Natural killer cell (primary cell): ENCODE data around the gene TBL1XR1. TPM values are rescaled to one million over a fixed set of nuclear protein-coding genes. Genes with fewer than 3 reads are reported as not detected.

ENCODE experiments used
- ATAC-seq, 3 donors: fragments of 150-1000 bp in 2 of 3; fragments of 200-7000 bp in 1 of 3; cut with Tn5 transposase; 1 replicate in 1 of 3; 2 replicates in 2 of 3; pipeline ENCODE4 v1.10.0; 2021; ENCODE audit warnings: mild to moderate bottlenecking in 2 of 3, moderate library complexity in 2 of 3
- DNase-seq, 2 donors: peaks; one replicate each; pipeline versions ENCODE4 v3.0.0 to v3.0.0-alpha.2; 2013 to 2021; ENCODE audit warnings: mixed read lengths in 1 of 2
- H3K27ac ChIP-seq: one replicate; pipeline ENCODE4 v1.5.1; 2013; ENCODE audit warnings: mild to moderate bottlenecking, low read length
- H3K27me3 ChIP-seq: one replicate; pipeline ENCODE4 v1.6.1; 2013; ENCODE audit warnings: low read length; ENCODE audit not compliant: control insufficient read depth, insufficient read depth
- H3K36me3 ChIP-seq: one replicate; pipeline ENCODE4 v1.6.1; 2013; ENCODE audit warnings: low read length; ENCODE audit not compliant: control insufficient read depth, insufficient read depth
- H3K4me1 ChIP-seq: one replicate; pipeline ENCODE4 v1.6.1; 2013; ENCODE audit warnings: low read length; ENCODE audit not compliant: control insufficient read depth, insufficient read depth
- H3K4me3 ChIP-seq: one replicate; pipeline ENCODE4 v1.5.1; 2013; ENCODE audit warnings: low read length
- H3K9me3 ChIP-seq: one replicate; pipeline ENCODE4 v1.6.1; 2013; ENCODE audit warnings: low read length; ENCODE audit not compliant: control insufficient read depth, insufficient read depth
- H3K27ac Mint-ChIP-seq, 2 donors: one replicate each; pipeline ENCODE4 v1.8.0; 2022; ENCODE audit warnings: mild to moderate bottlenecking in 2 of 2, mixed read lengths in 2 of 2, moderate library complexity in 1 of 2
- H3K27me3 Mint-ChIP-seq, 2 donors: one replicate each; pipeline ENCODE4 v1.8.0; 2022; ENCODE audit warnings: low read depth in 2 of 2, mixed read lengths in 2 of 2
- H3K36me3 Mint-ChIP-seq: one replicate; pipeline ENCODE4 v1.8.0; 2022; ENCODE audit warnings: mixed read lengths
- H3K4me1 Mint-ChIP-seq, 2 donors: one replicate each; pipeline ENCODE4 v1.8.0; 2022; ENCODE audit warnings: mixed read lengths in 2 of 2
- H3K4me3 Mint-ChIP-seq: one replicate; pipeline ENCODE4 v1.8.0; 2022; ENCODE audit warnings: mild to moderate bottlenecking, moderate library complexity, mixed read lengths
- H3K9me3 Mint-ChIP-seq, 2 donors: one replicate each; pipeline ENCODE4 v1.8.0; 2022; ENCODE audit warnings: mixed read lengths in 2 of 2
- WGBS: methylation state at CpG from one replicate; pipeline ENCODE4 v1.1.7; 2013; ENCODE audit warnings: missing lambda C conversion rate; ENCODE audit not compliant: insufficient coverage; 5-methylcytosine and 5-hydroxymethylcytosine counted together
- intact Hi-C: fragments of 100-400 bp; cut with micrococcal nuclease; formaldehyde crosslinking; loops from one replicate; pipeline ENCODE4 v1.14.2; 2022
- total RNA-seq, 4 donors: library from RNA; stranded (reverse); fragments of 120-200 nt in 1 of 4; gene quantifications; one replicate each; pipeline versions ENCODE4 v1.2.3 to v1.2.4, GENCODE V29; 2013 to 2022
- TF ChIP-seq, protein P1 (sequence below): fragments of 200-600 bp; IDR thresholded peaks from one replicate; pipeline ENCODE4 v1.8.0; 2022; ENCODE audit warnings: antibody characterized with exemption

TBL1XR1 gene
- total RNA-seq, 3 donors from 2014 or later (not counting 1 experiment from before 2014, with no cell fraction given): 74.6 to 118 (median 81.7) TPM

DNA sequence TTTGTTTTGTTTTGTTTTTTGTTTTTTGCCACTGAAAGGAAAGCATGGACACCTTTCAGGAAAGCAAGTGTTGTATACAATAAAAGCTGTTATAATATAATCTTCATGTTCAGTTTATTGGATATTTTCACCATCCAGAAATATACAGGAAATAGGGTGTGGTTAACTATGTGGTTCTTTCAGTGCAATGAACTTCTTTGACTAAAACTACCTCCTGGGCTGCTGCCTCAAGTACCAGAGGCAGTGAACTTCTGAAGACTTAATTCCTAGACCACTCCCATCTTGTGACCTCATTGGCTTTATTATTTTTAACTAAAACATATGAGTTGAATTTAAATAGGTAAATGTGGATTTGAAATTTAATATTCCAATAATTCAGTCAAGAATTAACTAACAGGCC lies 27.1 kb upstream of the TBL1XR1 start:
- TF ChIP-seq, protein P1, sequence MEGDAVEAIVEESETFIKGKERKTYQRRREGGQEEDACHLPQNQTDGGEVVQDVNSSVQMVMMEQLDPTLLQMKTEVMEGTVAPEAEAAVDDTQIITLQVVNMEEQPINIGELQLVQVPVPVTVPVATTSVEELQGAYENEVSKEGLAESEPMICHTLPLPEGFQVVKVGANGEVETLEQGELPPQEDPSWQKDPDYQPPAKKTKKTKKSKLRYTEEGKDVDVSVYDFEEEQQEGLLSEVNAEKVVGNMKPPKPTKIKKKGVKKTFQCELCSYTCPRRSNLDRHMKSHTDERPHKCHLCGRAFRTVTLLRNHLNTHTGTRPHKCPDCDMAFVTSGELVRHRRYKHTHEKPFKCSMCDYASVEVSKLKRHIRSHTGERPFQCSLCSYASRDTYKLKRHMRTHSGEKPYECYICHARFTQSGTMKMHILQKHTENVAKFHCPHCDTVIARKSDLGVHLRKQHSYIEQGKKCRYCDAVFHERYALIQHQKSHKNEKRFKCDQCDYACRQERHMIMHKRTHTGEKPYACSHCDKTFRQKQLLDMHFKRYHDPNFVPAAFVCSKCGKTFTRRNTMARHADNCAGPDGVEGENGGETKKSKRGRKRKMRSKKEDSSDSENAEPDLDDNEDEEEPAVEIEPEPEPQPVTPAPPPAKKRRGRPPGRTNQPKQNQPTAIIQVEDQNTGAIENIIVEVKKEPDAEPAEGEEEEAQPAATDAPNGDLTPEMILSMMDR: no peak
- H3K9me3 Mint-ChIP-seq: no peaks in the 10 kb centered on the region
- no peak overlapping the region for H3K27ac Mint-ChIP-seq
- H3K36me3 Mint-ChIP-seq: no peaks in the 10 kb centered on the region
- H3K9me3 ChIP-seq: no peaks in the 10 kb centered on the region
- no peaks in the 10 kb centered on the region for H3K27me3 Mint-ChIP-seq
- no peaks in the 10 kb centered on the region for H3K4me1 Mint-ChIP-seq
- no peak overlapping the region for H3K27ac ChIP-seq
- no peak for ATAC-seq
- H3K27me3 ChIP-seq: no peaks in the 10 kb centered on the region
- no peaks in the 10 kb centered on the region for H3K36me3 ChIP-seq
- intact Hi-C loops: loop anchor here (10.0 kb wide), 1 partner anchor 50 kb away; no protein-coding TSS in a partner anchor
- H3K4me3 Mint-ChIP-seq: no peak overlapping the region
- H3K4me1 ChIP-seq: peaks cover 5% of the 10 kb centered on the region
- DNase-seq: peak in 1 of 2 donors; percentile 39
- no peak overlapping the region for H3K4me3 ChIP-seq

DNA sequence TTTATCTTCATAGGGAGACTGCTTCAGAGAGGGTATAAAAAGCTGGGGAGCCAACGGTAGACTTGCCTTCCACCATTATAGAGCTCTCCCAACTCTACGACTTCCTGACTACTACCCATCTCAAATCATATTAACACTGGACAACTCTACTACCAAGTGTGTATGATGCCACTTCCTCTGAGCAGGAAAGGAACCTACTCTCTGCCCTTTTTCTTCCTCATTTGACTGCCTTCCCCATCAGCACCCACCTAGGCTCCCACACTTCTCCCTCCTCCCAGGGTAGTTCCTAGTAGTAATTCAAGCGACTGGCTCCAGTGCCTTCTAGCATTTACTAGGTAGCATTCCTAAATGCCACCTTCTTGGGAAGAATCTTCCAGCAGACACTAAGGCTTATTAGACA lies 24.5 kb upstream of the TBL1XR1 start:
- WGBS: 93% methylated on average over 3 of the region's 3 CpGs
- Mint-ChIP-seq H3K27me3 (no peaks in the 10 kb centered on the region), H3K36me3 (no peaks in the 10 kb centered on the region), H3K27ac (no peak overlapping the region), H3K9me3 (no peaks in the 10 kb centered on the region), H3K4me1 (no peaks in the 10 kb centered on the region), H3K4me3 (no peak overlapping the region)
- Histone ChIP-seq H3K4me3 (no peak overlapping the region), H3K4me1 (peaks cover 5% of the 10 kb centered on the region), H3K27ac (no peak overlapping the region), H3K9me3 (no peaks in the 10 kb centered on the region), H3K27me3 (no peaks in the 10 kb centered on the region), H3K36me3 (no peaks in the 10 kb centered on the region)
- ATAC-seq (no peak), DNase-seq (no peak)
- TF ChIP-seq, protein P1: no peak
- intact Hi-C loops: loop anchor here (10.0 kb wide), 1 partner anchor 53 kb away; no protein-coding TSS in a partner anchor

DNA sequence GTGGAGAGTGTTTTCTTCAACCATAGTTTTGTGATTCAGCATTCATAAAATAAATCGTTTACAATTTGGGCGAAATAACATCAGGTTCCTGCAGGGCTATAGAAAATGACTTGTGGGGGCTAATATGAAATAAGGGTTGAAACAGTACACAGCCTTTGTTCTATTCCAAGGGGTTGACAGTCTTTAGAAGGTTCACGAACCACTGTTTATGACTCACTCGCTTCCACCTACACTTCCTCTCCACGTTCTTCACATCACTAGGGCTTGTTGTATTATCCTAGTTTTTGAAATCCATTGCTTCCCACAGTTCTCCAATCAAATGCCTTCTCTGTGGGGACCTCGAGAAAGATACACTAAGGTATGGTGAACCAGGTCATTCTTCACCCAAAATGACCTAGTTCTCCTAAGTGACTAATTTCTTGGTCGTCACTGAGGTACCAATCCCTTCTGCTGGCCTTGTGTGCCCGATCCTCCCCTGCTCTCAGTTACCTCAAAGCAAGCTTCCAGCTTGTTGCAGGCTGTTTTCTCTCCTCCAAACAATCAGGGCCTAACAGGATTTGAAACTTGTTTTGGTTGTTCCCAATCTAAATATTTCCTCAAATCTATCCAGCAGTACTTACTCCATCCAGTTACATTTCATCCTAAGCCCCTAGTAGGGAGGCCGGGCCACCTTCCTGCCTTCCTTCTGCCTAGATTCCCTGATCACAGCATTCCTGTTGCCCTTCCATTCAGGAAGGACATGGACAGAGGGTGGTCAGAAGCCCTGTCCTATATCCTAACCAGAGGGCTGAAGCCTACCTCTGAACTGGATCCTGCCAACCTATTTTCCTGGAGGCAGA lies 23.1 kb upstream of the TBL1XR1 start:
- Histone ChIP-seq H3K27me3 (no peaks in the 10 kb centered on the region), H3K4me3 (no peak overlapping the region), H3K36me3 (no peaks in the 10 kb centered on the region), H3K9me3 (no peaks in the 10 kb centered on the region), H3K4me1 (peaks cover 5% of the 10 kb centered on the region), H3K27ac (no peak overlapping the region)
- H3K4me3 Mint-ChIP-seq: no peak overlapping the region
- no peak overlapping the region for H3K27ac Mint-ChIP-seq
- WGBS: 82% methylated on average over 9 of the region's 9 CpGs
- H3K36me3 Mint-ChIP-seq: no peaks in the 10 kb centered on the region
- ATAC-seq (no peak), DNase-seq (no peak)
- TF ChIP-seq, protein P1: no peak
- H3K9me3 Mint-ChIP-seq: no peaks in the 10 kb centered on the region
- no peaks in the 10 kb centered on the region for H3K27me3 Mint-ChIP-seq
- intact Hi-C loops: loop anchor here (10.0 kb wide), 1 partner anchor 54 kb away; no protein-coding TSS in a partner anchor
- no peaks in the 10 kb centered on the region for H3K4me1 Mint-ChIP-seq
